ENCODE data around the gene TRIM73. TPM values are rescaled to one million over a fixed set of nuclear protein-coding genes. Genes with fewer than 3 reads are reported as not detected.
"Not testable (repeated sequence)": the region's sequence is repeated elsewhere in the genome, so short reads cannot be mapped to it uniquely, and the experiment has no call there.

The TRIM73 gene
- total RNA-seq: 1 to 10 TPM; 1.1 to 1.5 TPM

DNA sequence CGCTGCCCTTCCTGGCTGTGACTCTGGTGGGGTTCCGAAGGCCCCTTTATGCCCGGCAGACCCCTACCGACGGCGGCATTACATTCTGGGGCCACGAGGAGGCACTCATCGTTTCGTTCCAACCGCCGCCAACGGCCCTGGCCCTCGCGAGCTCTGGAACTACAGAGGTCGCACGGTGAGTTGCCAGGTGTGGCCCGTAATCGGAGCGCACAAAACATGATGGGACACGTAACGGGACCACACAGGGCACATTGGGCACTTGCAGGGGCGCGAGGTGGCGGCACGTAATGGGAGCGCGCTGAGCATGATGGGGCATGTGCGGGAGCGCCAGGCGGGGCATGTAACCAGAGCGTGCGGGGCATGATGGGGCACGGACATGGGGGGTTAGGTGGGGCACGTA is at the start of gene TRIM73:
Gene TRIM73 (plus strand): TSS at position 301 of the 400 bp plus-strand sequence. CDS start 3,305 bp downstream, outside the sequence.
- not testable (repeated sequence) for H3K9me3 Mint-ChIP-seq, DNase-seq, H3K36me3 Mint-ChIP-seq, H3K27ac Mint-ChIP-seq, H3K4me1 Mint-ChIP-seq, H3K27me3 Mint-ChIP-seq, H3K4me3 Mint-ChIP-seq

DNA sequence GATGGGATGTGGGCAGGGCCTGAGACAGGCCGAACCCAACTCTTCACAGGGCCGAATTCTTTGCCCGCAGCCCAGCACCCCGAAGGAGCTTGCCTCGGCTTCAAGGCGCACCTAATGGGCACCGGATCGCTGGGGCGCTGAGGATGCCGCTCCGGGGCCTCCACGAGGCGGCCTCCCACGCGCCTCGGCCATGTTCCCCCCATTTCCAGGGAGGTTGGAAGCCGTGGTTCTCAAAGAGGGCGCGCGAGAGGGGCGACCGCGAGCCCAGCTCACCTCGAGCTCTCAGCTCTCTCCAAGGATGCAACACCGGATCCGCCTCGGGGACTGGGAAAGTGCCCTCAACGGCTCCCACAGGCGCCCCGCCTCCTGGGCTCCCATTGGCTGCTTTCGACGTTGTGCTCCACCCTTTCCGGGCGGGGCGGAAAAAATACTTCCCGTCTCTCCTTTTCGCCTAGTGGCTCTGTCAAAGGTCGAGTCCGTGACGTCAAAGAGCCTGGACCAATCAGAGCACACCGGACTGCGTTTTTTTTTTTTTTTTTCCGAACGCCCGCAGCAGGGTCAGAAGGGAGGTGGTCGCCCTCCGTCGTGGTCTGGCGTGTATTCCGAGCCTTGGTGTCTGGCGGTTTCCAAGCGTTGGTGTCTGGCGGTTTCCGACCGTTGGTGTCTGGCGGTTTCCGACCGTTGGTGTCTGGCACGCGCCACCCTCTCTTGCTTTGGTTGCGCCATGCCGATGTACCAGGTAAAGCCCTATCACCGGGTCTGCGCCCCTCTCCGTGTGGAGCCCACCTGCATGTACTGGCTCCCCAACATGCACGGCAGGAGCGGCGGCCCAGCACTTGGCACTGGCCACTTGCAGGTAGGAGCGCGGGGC is 36.5 kb upstream of the TRIM73 start:
- H3K4me3 Mint-ChIP-seq: peak overlapping the region; percentile 37
- DNase-seq: peak; percentile 45
- H3K27ac Mint-ChIP-seq: peak overlapping the region; percentile 65
- H3K4me1 Mint-ChIP-seq, H3K9me3 Mint-ChIP-seq, H3K36me3 Mint-ChIP-seq, H3K27me3 Mint-ChIP-seq: not testable (repeated sequence)

DNA sequence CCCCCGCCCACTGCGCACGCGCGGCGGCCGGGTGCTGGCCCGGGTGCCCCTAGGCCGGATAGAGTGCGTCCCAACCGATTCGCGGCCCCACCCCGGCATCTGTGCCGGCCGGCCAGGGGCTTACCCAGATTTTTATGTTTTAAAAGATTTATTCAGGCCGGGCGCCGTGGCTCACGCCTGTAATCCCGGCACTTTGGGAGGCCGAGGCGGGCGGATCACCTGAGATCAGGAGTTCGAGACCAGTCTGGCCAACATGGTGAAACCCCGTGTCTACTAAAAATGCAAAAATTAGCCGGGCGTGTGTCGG is 35.9 kb upstream of the TRIM73 start:
- H3K4me1 Mint-ChIP-seq, H3K27me3 Mint-ChIP-seq, DNase-seq, H3K27ac Mint-ChIP-seq, H3K4me3 Mint-ChIP-seq, H3K9me3 Mint-ChIP-seq, H3K36me3 Mint-ChIP-seq: not testable (repeated sequence)

DNA sequence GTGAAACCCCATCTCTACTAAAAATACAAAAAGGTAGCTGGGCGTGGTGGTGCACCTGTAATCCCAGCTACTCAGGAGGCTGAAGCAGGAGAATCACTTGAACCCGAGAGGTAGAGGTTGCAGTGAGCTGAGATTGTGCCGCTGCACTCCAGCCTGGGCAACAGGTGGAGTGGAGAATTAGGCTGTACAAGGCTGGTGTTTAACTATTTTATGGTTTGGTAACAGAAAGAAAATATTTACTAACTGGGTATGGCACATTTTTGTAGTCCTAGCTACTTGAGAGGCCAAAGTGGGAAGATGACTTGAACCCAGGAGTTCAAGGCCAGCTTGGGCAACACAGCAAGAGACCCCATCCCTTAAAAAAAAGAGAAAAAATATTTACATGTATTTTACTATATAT is 31.4 kb upstream of the TRIM73 start:
- not testable (repeated sequence) for H3K4me1 Mint-ChIP-seq, DNase-seq, H3K9me3 Mint-ChIP-seq, H3K36me3 Mint-ChIP-seq, H3K27ac Mint-ChIP-seq, H3K27me3 Mint-ChIP-seq, H3K4me3 Mint-ChIP-seq

DNA sequence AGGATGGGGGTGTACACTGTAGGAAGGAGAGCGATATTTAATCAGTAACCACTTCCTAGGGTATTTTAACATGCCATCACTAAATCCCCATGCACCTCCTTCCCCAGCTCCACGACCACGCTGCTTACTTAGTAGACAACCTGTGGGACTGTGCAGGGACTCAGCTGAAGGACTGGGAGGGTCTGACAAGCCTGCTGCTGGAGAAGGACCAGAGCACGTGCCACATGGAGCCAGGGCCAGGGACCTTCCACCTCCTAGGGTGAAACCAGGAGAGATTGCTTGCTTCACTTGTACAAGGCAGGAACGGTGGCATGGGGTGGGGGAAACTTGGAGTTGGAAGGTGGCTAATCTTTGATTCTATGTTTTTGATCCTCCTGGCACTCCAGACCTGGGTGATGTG is 28.8 kb upstream of the TRIM73 start:
- H3K4me1 Mint-ChIP-seq, H3K27ac Mint-ChIP-seq, H3K36me3 Mint-ChIP-seq, DNase-seq, H3K4me3 Mint-ChIP-seq, H3K27me3 Mint-ChIP-seq, H3K9me3 Mint-ChIP-seq: not testable (repeated sequence)

DNA sequence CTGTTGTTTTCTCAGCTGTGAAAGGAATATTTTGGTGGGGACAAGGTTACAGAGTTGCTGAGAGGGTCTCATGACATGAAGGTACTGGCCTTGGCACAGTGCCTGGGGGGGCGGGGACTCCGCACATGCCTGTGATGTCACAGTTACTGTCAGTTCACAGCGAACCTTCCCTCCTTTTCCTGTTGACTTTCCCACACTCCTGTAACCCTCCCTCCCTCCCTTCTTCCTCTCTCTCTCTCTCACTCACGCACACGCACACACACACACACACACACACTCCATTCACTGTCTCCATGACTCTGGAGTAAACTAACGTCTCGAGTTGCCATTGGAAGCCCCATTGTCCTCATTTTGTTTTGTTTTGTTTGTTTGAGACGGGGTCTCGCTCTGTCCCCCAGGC is 28.1 kb upstream of the TRIM73 start:
- not testable (repeated sequence) for H3K9me3 Mint-ChIP-seq, H3K27me3 Mint-ChIP-seq, H3K4me3 Mint-ChIP-seq, H3K4me1 Mint-ChIP-seq, H3K27ac Mint-ChIP-seq, H3K36me3 Mint-ChIP-seq, DNase-seq

DNA sequence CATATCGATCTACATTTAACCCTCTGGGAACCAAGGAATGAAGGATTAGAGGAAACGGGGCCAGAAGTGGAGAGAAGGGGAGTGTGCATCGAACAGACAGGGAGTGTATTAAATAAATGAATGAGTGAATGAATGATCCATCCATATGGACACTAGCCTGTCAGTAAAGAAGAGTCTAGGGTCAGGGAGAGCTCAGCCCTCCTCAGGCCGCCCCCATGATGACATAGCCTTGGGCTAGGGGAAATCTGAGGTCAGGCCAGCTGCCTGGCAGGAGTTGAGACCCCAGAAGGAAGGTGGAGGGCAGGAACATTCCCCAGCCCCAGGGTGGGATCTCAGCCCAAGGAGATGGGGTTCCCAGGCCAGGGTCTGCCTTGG is 21.3 kb upstream of the TRIM73 start:
- H3K9me3 Mint-ChIP-seq, H3K4me1 Mint-ChIP-seq, H3K27ac Mint-ChIP-seq, H3K27me3 Mint-ChIP-seq, DNase-seq, H3K36me3 Mint-ChIP-seq, H3K4me3 Mint-ChIP-seq: not testable (repeated sequence)

DNA sequence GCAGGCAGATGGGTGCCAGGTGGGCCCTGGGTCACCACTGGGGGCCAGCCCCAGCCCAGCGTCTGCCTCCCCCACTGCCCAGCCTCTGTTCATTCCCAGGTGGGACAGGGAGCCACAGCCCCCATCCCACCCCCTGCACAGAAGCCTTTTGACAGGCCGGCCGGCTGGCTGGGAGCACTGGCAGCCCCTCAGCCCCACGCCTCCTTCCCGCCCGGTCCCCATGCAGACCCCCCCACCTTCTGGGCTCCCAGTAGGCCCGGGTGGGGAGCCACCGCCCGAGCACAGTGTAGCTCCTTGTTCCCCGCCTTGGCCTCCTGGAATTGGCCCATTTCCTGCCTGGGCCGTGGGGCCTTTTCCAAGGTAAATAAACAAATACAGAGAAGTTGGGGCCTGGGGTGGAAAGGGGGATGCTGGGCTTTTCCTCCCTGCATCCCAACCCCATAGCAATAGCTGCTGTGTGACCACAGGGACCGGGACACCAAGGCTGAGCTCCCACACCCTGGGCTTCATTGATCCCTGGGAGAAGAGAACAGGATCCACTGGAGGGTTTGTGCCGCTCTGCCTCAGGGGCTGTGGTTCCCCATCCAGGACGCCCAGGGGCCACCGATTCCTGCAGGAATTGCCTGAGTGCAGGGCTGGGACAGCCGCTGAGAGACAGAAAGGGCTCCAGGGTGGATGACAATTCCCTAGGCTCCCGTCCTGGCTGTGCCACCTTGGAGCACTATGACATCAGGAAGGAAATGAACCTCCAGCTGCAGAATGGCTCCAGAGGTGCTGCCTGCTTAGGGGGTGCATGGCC is 20.7 kb upstream of the TRIM73 start:
- H3K9me3 Mint-ChIP-seq, H3K27ac Mint-ChIP-seq, H3K4me3 Mint-ChIP-seq, H3K27me3 Mint-ChIP-seq, DNase-seq, H3K36me3 Mint-ChIP-seq, H3K4me1 Mint-ChIP-seq: not testable (repeated sequence)

DNA sequence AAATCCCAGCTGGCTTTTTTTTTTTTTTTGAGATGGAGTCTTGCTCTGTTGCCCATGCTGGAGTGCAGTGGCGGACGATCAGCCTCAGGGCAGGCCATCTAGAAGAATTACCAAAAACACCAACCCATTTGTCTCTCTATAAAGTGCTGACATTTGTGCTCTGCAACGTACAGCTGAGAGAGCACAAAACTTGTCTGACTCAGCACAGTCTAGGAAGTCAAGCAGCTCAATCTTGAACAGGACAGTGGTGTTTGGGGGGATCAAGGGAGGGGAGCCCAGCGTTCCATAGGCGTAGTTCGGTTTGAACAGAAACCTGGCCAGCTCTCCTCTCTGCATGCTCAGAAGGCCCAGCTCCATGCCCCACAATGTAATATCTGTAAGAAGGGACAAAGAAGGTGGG is 2.2 kb upstream of the TRIM73 start:
- H3K9me3 Mint-ChIP-seq, H3K4me1 Mint-ChIP-seq, DNase-seq, H3K4me3 Mint-ChIP-seq, H3K27me3 Mint-ChIP-seq, H3K27ac Mint-ChIP-seq, H3K36me3 Mint-ChIP-seq: not testable (repeated sequence)

DNA sequence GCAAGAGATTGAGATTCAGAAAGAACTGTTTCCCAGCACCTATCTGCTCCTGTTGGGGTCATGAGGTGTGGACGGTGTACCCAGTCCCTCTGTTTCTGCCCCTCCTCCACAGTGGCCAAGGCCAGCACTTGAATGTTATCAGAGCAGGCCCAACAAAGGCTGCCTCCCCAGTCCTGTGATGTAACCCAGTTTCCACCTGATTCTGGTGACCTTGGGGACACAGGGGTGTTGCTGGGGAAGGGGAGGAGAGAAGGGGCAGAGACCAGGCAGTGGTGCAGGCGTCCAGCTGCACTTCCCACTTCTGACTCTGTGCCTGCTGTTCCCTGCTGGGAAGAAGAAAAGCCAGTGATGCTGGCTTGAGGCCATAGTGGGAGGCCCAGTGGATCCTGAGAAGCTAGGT is 2.4 kb downstream of the TRIM73 start:
- not testable (repeated sequence) for H3K27me3 Mint-ChIP-seq, H3K4me3 Mint-ChIP-seq, H3K4me1 Mint-ChIP-seq, H3K9me3 Mint-ChIP-seq, DNase-seq, H3K27ac Mint-ChIP-seq, H3K36me3 Mint-ChIP-seq

DNA sequence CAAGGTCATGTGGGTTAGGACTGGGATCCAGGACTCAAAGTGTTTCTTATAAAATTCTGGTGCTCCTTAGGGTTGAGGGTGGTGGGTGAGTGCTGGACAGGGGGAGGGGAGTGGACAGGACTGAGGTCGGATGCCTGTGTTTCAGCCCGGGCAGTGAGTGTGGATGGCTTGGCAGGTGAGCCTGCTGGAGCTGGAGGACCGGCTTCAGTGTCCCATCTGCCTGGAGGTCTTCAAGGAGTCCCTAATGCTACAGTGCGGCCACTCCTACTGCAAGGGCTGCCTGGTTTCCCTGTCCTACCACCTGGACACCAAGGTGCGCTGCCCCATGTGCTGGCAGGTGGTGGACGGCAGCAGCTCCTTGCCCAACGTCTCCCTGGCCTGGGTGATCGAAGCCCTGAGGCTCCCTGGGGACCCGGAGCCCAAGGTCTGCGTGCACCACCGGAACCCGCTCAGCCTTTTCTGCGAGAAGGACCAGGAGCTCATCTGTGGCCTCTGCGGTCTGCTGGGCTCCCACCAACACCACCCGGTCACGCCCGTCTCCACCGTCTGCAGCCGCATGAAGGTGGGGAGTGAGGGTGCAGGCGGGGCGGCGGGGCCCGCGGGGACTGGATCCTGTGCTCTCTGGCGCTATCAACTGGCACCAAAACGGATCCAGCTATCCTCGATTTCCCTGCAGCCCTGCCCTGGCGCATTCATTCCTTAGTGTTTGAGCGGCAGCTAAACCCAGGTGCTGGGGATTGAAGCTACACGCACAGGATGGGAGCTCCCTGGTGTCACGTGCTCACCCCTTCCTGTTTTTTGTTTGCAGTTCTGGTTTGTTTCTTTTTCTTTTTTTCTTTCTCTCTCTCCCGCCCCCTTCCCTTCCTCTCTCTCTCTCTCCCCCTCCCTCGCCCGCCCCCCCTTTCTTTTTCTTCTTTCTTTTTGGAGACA is 3.6 kb downstream of the TRIM73 start:
- not testable (repeated sequence) for H3K36me3 Mint-ChIP-seq, H3K4me3 Mint-ChIP-seq, H3K27me3 Mint-ChIP-seq, H3K9me3 Mint-ChIP-seq, DNase-seq, H3K27ac Mint-ChIP-seq, H3K4me1 Mint-ChIP-seq

DNA sequence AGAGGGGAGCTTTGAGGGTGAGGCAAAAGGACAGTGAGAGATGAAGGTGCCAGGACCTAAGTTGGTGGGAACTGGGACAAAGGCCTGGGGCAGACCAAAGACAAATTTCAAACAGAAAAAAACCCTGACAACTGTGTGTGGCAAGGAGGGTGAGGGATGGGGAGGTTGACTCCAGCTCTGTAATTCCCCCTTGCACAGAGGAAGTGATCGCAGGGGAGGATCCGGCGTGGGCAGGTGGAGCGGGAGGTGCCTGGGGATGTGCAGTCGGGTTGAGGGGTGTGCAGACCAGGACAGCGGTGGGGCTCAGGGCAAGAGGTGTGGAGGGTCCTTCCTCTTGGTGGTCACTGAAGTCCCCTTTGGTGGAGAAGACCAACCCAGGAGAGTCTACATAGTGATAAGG is 5.1 kb downstream of the TRIM73 start:
- not testable (repeated sequence) for DNase-seq, H3K27ac Mint-ChIP-seq, H3K27me3 Mint-ChIP-seq, H3K9me3 Mint-ChIP-seq, H3K4me1 Mint-ChIP-seq, H3K4me3 Mint-ChIP-seq, H3K36me3 Mint-ChIP-seq

DNA sequence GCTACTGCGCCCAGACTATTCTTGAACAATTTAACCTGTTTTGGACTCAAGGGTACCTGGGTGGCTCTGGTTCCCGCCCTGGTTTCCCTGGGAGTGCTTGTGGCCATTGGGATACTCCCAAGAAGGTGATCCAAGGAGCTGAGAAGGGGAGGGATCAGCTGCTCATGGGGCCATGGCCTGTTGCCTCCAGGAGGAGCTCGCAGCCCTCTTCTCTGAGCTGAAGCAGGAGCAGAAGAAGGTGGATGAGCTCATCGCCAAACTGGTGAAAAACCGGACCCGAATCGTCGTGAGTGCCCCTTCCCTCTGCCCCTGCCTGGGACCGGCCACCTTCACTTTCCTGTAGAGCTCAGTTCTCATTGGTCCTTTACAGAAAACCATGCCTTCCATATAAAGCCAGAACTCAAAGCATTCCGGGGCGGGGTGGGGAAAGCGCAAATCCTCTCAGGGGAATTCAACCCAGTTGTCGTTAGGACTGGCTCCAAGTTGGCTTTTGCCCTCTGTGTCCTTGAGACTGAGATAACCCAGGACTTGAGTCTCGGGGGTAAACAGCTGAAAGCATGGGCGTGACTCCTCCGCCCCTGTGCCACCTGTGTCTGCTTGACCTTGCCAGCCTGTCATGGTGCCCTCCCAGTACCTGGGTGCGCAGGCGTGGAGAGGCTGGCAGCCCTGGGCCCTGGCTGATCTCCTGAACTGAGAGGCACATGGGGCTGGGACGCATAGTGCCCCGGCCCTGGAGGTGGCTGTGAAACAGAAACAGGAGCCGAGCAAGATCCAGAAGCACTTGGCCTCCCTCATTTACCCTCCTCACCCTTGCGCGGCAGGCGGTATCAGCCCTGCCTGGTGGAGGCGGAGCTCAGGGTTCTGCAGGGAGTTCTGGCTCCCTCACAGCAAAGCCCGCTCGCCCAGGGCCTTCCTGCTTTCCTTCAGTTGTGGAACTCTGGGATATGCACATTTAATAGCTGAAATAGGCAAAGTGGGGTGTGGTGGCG is 8.3 kb downstream of the TRIM73 start:
- not testable (repeated sequence) for H3K9me3 Mint-ChIP-seq, H3K36me3 Mint-ChIP-seq, DNase-seq, H3K27ac Mint-ChIP-seq, H3K4me1 Mint-ChIP-seq, H3K27me3 Mint-ChIP-seq, H3K4me3 Mint-ChIP-seq

DNA sequence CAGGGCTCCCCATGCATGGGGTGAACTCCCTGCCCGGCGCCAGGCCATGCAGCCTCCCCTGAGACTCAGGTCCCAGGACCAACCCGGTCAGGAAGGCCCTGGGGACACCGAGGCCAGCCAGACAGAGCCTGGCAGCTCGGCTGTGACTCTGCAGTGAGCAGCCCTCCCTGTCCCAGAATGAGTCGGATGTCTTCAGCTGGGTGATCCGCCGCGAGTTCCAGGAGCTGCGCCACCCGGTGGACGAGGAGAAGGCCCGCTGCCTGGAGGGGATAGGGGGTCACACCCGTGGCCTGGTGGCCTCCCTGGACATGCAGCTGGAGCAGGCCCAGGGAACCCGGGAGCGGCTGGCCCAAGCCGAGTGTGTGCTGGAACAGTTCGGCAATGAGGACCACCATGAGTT is 9.2 kb downstream of the TRIM73 start:
- H3K27me3 Mint-ChIP-seq, H3K4me1 Mint-ChIP-seq, H3K36me3 Mint-ChIP-seq, DNase-seq, H3K9me3 Mint-ChIP-seq, H3K4me3 Mint-ChIP-seq, H3K27ac Mint-ChIP-seq: not testable (repeated sequence)
